Astrocyte (in vitro differentiated cells and primary cell): ENCODE data around the gene ZBTB16.

Experiments used
- EZH2 ChIP-seq: IDR thresholded peaks from 2 replicates; pipeline ENCODE4 v1.6.1; 2012; ENCODE audit warnings: mild to moderate bottlenecking, low read length, inconsistent platforms; ENCODE audit not compliant: insufficient read depth
- TF ChIP-seq, protein P1 (sequence below): IDR thresholded peaks from 2 replicates; pipeline ENCODE4 v1.5.1; 2011; ENCODE audit warnings: low read depth, mild to moderate bottlenecking, inconsistent platforms, low read length, moderate library complexity; ENCODE audit not compliant: insufficient read depth

DNA sequence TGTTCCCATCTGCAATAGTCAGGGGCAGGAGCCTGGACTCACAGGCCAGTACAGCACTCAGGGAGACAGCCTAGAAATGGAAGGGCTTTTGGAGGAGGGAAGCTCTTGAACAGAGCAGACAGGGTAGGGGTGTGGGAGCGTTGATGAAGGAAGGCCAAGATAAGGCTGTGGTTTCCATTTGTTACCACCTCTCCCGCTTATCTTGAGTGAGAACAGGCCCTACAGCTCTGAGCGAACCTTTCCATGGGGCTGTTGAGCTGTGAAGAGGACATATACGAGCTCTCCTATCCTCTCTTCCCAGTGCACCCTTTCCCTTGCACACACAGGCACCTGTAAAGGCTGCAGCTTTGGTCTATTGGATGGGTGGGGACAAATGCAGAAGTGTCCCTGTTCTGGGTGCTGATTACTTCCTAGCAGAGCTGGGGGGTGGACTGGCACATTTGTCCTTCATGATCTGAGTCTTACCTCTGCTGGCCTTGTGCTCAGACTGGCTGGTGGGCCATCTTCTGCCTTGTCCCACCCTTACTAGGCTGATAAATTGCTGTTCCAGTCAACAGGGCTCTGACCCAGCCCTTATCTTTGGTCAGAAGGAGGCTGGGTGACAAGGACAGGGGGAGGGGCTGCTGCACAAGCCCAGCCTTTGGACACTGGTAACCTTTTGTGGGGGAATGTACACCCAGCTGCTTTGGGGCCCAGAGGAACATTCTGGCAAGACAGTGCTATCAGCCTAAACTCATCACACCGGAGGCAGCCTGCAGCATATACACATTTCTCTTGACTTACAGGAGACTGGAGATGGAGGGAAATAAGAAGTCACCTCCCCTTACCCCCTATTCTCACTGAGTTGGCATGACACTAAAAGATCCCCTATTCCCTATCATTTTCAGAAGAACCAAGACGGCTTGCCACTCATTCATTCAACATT is 156.6 kb downstream of the ZBTB16 start:
- TF ChIP-seq EZH2, result no peak
- TF ChIP-seq, protein P1, sequence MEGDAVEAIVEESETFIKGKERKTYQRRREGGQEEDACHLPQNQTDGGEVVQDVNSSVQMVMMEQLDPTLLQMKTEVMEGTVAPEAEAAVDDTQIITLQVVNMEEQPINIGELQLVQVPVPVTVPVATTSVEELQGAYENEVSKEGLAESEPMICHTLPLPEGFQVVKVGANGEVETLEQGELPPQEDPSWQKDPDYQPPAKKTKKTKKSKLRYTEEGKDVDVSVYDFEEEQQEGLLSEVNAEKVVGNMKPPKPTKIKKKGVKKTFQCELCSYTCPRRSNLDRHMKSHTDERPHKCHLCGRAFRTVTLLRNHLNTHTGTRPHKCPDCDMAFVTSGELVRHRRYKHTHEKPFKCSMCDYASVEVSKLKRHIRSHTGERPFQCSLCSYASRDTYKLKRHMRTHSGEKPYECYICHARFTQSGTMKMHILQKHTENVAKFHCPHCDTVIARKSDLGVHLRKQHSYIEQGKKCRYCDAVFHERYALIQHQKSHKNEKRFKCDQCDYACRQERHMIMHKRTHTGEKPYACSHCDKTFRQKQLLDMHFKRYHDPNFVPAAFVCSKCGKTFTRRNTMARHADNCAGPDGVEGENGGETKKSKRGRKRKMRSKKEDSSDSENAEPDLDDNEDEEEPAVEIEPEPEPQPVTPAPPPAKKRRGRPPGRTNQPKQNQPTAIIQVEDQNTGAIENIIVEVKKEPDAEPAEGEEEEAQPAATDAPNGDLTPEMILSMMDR, result no peak
